NCI-H2196 (cell line): ENCODE results near the gene MAP3K20.
"Not testable (repeated sequence)": the region's sequence is repeated elsewhere in the genome, so short reads cannot be mapped to it uniquely, and the experiment has no call there.

Experiments used
- DNase-seq: peaks from one replicate; lab custom pipeline; 2025; ENCODE audit not compliant: unreplicated experiment; lab: John Stamatoyannopoulos, UW

MAP3K20 gene

DNA sequence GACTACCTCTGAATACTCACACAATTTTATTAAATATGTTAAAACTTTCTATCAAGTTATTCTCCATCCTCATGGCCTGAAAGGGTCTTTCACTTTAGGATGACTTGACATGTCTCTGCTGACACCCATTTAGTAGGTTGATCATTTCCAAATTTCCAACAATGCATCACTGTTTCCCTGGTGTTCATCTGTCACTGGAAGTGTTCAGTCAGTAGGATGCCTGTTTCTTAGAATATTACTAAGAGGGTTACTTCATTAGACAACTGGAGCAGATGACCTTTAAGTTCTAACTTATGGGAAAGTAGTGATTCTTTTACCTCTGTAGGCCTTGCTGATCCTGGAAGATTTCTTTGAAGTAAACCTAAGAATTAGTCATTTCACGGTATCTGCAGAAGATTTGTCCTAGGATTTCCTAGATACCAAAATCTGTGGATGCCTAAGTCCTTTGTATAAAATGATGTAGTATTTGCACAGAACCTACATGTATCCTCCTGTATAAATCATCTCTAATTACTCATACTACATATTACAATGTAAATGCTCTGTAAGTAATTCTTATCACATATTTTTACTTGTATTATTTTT, 77.7 kb downstream of the MAP3K20 start:
- no peak for DNase-seq

GRCh38 chr2:173157676-173158293, 82.1 kb downstream of the MAP3K20 start:
- DNase-seq, result no peak

GRCh38 chr2:173159791-173160463, 84.3 kb downstream of the MAP3K20 start:
- DNase-seq, result peak; percentile 62

DNA sequence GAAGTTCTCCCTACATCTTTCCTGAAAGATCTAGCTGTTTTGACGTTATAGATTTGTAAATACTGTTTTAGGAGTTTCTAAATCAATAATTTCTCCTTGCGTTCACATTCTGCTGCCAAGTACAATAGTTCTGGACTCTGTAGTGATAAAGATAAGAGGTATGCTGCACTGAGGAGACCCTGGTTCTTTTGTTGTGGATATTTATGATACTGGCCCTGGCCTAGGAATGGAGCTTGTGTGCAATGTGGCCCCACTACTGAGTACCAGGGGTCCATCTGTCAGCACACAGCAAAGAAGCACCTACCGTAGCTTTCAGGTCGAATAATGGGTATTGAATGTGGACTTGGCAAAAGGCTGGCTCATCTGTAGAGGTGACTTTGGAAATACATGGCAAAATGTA, 85.0 kb downstream of the MAP3K20 start:
- no peak for DNase-seq

DNA sequence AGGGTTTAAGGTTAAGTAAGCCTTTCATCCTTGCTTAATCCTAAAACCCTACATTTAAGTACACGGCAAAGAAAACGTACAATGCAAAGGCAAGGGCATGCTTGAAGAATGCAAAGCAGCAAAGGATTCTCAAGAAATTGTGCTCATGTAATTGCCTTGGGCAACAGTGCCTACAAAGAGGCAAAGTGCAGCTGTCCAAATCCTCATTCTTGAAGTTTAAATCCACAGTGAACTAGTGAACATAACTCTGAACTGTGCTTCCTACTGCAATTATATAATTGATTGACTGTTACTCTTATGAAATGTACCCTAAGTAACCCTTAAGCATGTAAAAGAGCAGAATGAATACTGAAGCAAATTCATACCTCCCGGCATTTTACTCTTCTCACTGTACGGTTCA, 85.4 kb downstream of the MAP3K20 start:
- no peak for DNase-seq

DNA sequence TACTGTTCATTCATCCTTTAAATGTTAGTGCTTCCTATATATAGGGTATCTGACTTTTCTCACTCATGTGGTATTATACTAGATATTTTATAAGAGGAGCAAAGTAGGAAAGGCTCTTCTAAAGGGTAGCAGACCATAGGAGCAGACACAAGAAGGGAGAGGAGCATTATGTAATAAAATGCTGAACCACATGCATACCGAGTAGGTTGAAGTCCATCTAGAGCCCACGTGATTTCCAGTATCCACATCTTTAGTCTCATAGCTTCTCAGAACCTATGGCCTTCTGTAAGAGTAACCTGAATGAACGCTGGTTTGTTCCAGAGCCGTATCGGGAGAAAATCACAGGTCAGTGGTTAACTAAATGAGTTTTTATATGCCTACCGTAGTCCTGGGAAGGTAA, 85.9 kb downstream of the MAP3K20 start:
- DNase-seq, result no peak

DNA sequence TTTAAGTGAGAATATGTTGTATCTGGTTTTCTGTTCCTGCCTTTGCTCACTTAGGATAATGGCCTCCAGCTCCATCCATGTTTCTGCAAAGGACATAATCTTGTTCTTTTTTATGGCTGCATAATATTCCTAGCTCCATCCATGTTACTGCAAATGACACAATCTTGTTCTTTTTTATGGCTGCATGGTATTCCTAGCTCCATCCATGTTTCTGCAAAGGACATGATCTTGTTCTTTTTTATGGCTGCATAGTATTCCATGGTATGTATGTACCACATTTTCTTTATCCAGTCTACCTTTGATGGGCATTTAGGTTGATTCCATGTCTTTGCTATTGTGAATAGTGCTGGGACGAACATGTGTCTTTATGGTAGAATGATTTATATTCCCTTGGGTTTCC, 87.7 kb downstream of the MAP3K20 start:
- DNase-seq, result not testable (repeated sequence)

DNA sequence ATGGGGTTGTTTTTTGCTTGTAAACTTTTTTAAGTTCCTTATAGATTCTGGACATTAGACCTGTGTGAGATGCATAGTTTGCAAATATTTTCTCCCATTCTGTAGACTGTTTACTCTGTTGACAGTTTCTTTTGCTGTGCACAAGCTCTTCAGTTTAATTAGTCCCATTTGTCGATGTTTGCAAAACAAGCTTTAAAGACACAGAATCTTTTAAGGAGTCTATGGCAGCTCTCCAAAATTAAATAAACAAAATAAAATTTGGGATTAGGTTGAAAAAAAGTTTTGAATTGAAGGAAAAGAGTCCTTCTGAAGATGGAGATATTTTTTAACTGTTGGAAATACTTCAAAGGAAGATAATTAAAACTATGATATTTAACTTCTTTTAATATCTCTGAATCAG, 88.8 kb downstream of the MAP3K20 start:
- DNase-seq, result no peak

DNA sequence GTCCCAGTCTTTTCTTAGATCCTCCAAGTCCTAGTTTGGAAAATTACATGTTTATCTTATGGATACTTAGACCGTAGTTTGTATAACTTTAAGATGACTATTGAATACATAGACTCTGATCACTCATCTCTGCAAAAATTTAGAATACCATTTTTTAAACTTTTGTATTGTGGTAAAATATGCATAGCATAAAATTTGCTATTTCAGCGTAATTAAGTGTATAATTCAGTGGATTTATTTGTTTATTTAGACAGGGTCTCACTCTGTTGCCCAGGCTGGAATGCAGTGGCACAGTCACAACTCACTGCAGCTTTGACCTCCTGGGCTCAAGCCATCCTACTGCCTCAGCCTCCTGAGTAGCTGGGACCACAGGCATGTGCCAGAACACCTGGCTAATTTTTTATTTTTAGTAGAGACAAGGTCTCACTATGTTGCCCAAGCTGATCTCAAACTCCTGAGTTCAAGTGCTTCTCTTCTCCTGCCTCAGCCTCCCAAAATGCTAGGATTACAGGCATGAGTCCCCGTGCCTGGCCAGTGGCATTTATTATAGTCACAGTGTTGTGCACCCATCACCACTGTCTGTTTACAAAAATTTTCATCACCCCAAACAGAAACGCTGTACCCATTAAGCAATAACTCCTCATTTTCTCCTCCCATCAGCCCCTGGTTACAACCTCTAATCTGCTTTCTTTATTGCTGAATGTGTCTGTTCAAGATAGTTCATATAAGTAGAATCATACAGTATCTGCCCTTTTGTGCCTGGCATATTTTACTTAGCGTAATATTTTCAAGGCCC, 90.0 kb downstream of the MAP3K20 start:
- no peak for DNase-seq

DNA sequence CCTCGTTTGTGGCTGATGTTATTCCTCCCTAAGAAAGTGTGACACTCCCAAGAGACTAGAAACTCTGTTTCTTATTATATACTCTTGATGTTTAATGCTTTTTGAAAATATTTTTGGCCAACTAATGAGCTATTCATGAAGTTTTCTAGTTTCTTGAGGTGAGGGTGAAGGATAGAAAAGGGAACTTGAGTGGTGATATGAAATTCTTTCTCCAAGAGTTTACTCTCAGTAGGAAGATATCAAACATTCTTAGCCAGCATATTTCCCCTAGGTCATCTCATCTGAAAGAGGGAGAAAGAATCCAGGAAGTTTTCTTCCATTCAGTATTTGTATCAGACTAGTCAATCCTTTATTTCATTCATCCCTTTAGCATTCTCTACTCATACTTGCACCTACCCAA, 95.7 kb downstream of the MAP3K20 start:
- DNase-seq, result no peak

GRCh38 chr2:173171924-173172643, 96.4 kb downstream of the MAP3K20 start:
- no peak for DNase-seq

DNA sequence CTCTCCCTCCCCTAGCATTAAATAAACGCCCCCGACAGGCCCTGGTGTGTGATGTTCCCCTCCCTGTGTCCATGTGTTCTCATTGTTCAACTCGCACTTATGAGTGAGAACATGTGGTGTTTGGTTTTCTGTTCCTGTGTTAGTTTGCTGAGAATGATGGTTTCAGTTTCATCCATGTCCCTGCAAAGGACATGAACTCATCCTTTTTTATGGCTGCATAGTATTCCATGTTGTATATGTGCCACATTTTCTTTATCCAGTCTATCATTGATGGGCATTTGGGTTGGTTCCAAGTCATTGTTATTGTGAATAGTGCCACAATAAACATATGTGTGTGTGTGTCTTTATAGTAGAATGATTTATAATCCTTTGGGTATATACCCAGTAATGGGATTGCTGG, 98.7 kb downstream of the MAP3K20 start:
- not testable (repeated sequence) for DNase-seq

- DNase-seq, result no peak
These were observed 99.6 kb downstream of the MAP3K20 start for GRCh38 chr2:173175222-173175621.

DNA sequence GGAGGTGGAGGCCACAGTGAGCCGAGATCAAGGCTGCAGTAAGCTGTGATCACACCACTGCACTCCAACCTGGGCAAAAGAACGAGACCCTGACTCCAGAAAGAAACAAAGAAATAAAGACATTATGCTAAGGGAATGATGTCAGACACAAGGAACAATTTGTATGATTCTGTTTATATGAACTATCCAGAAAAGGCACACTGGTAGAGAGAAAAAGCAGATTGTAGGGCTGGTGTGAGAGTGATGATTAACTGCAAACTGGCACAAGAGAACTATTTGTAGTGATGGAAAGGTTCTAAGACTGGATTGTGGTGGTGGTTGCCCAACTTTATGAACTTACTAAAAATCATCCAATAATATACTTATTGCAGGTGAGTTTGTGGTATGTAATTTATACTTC, 106.3 kb downstream of the MAP3K20 start:
- no peak for DNase-seq

- no peak for DNase-seq
These were observed 108.7 kb downstream of the MAP3K20 start for GRCh38 chr2:173184031-173185004.

DNA sequence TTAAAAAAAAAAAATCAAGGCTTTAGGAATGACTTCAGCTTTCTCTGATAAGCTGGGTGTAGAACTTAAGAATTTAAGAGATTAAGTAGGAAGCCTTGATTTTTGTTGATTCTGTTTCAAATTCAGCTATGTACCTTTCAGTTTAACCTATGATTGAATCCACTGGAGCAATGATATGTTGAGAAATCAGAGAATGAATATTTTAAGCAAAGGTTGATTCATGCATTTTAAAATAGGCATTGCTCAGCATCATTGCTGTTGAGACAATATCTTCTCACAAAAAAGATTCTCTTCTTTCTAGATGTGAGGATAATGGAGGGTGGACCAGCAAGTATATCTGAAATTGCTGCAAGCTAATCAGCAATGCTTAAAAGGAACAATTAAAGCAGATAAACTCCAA, 109.8 kb downstream of the MAP3K20 start:
- DNase-seq, result no peak

DNA sequence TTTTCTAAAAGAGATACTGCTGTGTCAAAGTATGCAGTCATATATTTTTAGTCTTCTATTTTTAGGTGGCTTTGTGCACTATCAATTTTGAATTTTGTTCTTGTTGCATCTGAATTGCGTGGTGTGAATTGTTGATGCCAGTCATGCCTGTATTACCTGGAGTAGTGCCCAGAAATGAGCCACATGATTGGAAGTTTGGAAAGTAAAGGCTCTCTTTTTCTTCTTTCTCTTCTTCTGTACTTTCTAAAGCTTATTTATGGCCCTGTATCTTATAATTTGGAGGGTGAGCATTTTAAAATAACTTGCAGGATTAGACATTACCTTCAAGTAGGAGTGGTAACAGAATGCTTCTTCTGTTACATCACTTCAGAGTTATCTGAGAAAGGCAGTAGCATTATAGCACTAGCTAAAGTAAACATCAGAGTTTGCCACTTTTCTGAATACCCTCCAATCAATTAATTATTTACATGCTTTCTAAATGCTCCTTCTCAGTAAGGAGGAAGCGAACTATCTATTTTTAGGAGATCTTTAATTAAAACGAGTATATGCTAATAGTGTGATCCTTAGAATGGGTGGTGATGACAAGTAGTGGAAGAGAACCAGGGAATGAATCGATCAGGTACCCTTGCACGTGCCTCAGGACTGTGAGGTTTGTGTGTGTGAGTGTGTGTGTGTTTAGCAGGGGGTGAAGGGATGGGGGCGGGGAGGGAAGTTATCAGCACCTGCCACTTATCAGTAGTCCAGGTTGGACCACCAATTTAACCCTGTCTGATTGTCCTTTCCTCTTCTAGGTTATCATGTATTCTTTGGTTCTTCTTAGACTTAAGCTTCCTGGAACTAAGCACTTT, 112.5 kb downstream of the MAP3K20 start:
- no peak for DNase-seq

GRCh38 chr2:173191601-173192000, 116.0 kb downstream of the MAP3K20 start:
- DNase-seq, result no peak

GRCh38 chr2:173192071-173192470, 116.4 kb downstream of the MAP3K20 start:
- no peak for DNase-seq
